Measurements from ENCODE around the gene CFAP20DC. TPM values are rescaled to one million over a fixed set of nuclear protein-coding genes. Genes with fewer than 3 reads are reported as not detected.

Gene CFAP20DC
- total and polyA plus RNA-seq, 2 of the 4 experiments (the other 2 are of a cell fraction): 1.2 to 1.6 TPM

DNA sequence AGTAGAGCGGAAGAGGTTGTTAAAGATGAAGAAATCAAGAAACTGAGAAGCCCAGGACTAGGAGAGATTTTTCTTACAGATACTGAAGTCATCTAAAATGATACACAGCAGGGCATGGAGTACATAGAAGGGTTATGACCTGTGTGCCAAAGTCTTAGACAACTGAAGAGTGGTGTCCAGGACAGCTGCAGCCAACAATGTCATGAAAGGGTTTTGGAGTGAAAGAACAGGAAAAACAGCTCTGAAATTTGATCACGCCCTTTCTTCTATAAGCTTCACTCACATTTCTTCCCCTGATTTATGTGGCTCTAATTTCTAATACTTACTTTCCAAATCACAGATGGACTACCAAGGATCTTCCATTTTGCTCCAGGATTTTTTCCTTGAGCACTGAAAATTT, 3.0 kb downstream of the CFAP20DC start:
- dilution Hi-C loops (cut with HindIII; ENCODE audit: low sequenced_read_pairs, unreplicated experiment) (no loop called here), in situ Hi-C loops (cut with MboI; ENCODE audit: low sequenced_read_pairs) (loop anchor here (10.0 kb wide), 1 partner anchor 222 kb away; no protein-coding TSS in a partner anchor), intact Hi-C loops (cut with micrococcal nuclease) (no loop called here)
- no TSS peak for BruUV-seq (replicated peaks)
- H4K20me1 ChIP-seq (ENCODE audit: insufficient read depth, low read length): no peaks in the 10 kb centered on the region
- H3K27ac ChIP-seq (ENCODE audit: insufficient read depth, low read length): no peak overlapping the region
- ATAC-seq (ENCODE audit: low read depth) (no peak), DNase-seq (no peak)
- H3K36me3 ChIP-seq (ENCODE audit: control insufficient read depth, insufficient read depth, low read length): no peaks in the 10 kb centered on the region
- no peak overlapping the region for H2BK15ac ChIP-seq (ENCODE audit: low read depth, low read length)
- H3K9ac ChIP-seq (ENCODE audit: low read depth, low read length): no peak overlapping the region
- POLR2A ChIA-PET (ENCODE audit: unreplicated experiment): no interaction called here
- no peak overlapping the region for H2AK5ac ChIP-seq (ENCODE audit: low read depth, low read length)
- no peak for TF ChIP-seq POLR2A (IDR thresholded peaks at IDR 0.05; ENCODE audit: low read depth, low read length)
- no peak for TF ChIP-seq BHLHE40 (IDR thresholded peaks at IDR 0.05; ENCODE audit: low read depth, low read length)
- no peak for TF ChIP-seq MAZ (IDR thresholded peaks at IDR 0.05; ENCODE audit: borderline replicate concordance, low read depth, low read length)
- TF ChIP-seq RFX5 (IDR thresholded peaks at IDR 0.05; ENCODE audit: low read depth, low read length): no peak
- TF ChIP-seq RAD21 (IDR thresholded peaks at IDR 0.05; ENCODE audit: low read length): no peak
- TF ChIP-seq, protein P1, sequence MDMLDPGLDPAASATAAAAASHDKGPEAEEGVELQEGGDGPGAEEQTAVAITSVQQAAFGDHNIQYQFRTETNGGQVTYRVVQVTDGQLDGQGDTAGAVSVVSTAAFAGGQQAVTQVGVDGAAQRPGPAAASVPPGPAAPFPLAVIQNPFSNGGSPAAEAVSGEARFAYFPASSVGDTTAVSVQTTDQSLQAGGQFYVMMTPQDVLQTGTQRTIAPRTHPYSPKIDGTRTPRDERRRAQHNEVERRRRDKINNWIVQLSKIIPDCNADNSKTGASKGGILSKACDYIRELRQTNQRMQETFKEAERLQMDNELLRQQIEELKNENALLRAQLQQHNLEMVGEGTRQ (IDR thresholded peaks at IDR 0.05; ENCODE audit: low read depth, low read length): no peak
- TF ChIP-seq, protein P2, sequence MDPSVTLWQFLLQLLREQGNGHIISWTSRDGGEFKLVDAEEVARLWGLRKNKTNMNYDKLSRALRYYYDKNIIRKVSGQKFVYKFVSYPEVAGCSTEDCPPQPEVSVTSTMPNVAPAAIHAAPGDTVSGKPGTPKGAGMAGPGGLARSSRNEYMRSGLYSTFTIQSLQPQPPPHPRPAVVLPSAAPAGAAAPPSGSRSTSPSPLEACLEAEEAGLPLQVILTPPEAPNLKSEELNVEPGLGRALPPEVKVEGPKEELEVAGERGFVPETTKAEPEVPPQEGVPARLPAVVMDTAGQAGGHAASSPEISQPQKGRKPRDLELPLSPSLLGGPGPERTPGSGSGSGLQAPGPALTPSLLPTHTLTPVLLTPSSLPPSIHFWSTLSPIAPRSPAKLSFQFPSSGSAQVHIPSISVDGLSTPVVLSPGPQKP (IDR thresholded peaks at IDR 0.05; ENCODE audit: borderline replicate concordance, low read depth, low read length): no peak
- no peak for TF ChIP-seq CHD1 (IDR thresholded peaks at IDR 0.05; ENCODE audit: low read depth, low read length)
- TF ChIP-seq RCOR1 (IDR thresholded peaks at IDR 0.05; ENCODE audit: insufficient replicate concordance, low read length): no peak
- TF ChIP-seq, protein P3, sequence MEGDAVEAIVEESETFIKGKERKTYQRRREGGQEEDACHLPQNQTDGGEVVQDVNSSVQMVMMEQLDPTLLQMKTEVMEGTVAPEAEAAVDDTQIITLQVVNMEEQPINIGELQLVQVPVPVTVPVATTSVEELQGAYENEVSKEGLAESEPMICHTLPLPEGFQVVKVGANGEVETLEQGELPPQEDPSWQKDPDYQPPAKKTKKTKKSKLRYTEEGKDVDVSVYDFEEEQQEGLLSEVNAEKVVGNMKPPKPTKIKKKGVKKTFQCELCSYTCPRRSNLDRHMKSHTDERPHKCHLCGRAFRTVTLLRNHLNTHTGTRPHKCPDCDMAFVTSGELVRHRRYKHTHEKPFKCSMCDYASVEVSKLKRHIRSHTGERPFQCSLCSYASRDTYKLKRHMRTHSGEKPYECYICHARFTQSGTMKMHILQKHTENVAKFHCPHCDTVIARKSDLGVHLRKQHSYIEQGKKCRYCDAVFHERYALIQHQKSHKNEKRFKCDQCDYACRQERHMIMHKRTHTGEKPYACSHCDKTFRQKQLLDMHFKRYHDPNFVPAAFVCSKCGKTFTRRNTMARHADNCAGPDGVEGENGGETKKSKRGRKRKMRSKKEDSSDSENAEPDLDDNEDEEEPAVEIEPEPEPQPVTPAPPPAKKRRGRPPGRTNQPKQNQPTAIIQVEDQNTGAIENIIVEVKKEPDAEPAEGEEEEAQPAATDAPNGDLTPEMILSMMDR (conservative IDR thresholded peaks at IDR 0.05; ENCODE audit: low read depth, low read length): no peak
- no peak for TF ChIP-seq SMC3 (IDR thresholded peaks at IDR 0.05; ENCODE audit: low read depth, low read length)
- no peak for TF ChIP-seq CEBPB (IDR thresholded peaks at IDR 0.05; ENCODE audit: low read depth, low read length)
- no peak overlapping the region for H2BK20ac ChIP-seq (ENCODE audit: low read depth, low read length)
- H2AK9ac ChIP-seq (replicated peaks; ENCODE audit: low read depth, low read length, poor library complexity): no peak overlapping the region
- no peaks in the 10 kb centered on the region for H3K9me3 ChIP-seq (ENCODE audit: control insufficient read depth, insufficient read depth, low read length)
- no peak overlapping the region for H3K4ac ChIP-seq (ENCODE audit: low read depth, low read length)
- H4K8ac ChIP-seq (ENCODE audit: low read depth in 2 of 2, low read length in 2 of 2): no peak overlapping the region
- peaks cover 3% of the 10 kb centered on the region for H3K9me1 ChIP-seq (ENCODE audit: insufficient read depth, low read length)
- no peak overlapping the region for H4K5ac ChIP-seq (ENCODE audit: low read depth, low read length)
- H4K91ac ChIP-seq (ENCODE audit: insufficient read depth, low read depth, low read length): no peak overlapping the region
- H3K56ac ChIP-seq (ENCODE audit: extremely low read depth, insufficient read depth, low read length): no peak overlapping the region
- H3K18ac ChIP-seq (ENCODE audit: low read depth, low read length): no peak overlapping the region
- no peaks in the 10 kb centered on the region for H3K27me3 ChIP-seq (ENCODE audit: control insufficient read depth, insufficient read depth, low read length)
- no peak overlapping the region for H3K14ac ChIP-seq (replicated peaks; ENCODE audit: low read depth, low read length)
- no peak overlapping the region for H2BK5ac ChIP-seq (ENCODE audit: low read depth, low read length, poor library complexity, severe bottlenecking)
- H3K23ac ChIP-seq (ENCODE audit: low read depth, low read length): no peak overlapping the region
- CTCF ChIA-PET: no interaction called here
- no peaks in the 10 kb centered on the region; a peak in 2 of 4 replicates for H3K79me1 ChIP-seq (ENCODE audit: low read depth in 1 of 2, low read length in 2 of 2)
- H3K4me2 ChIP-seq (ENCODE audit: low read depth, low read length): no peak overlapping the region
- H3K4me1 ChIP-seq (ENCODE audit: control insufficient read depth, insufficient read depth, low read length): 0 out of 2 replicates have a peak, but pooled peaks cover 2% of the 10 kb centered on the region
- H2BK120ac ChIP-seq (ENCODE audit: low read depth, low read length): no peak overlapping the region
- WGBS, 2 experiments (ENCODE audit: extremely low coverage in 2 of 2, insufficient read length in 1 of 2): no CpG with 5 or more reads among the region's 2 CpGs
- H3K4me3 ChIP-seq (ENCODE audit: insufficient read depth, low read depth, low read length): no peak overlapping the region
- H2AFZ ChIP-seq (replicated peaks; ENCODE audit: low read length, poor library complexity): no peak overlapping the region
